Smooth muscle cell (in vitro differentiated cells): ENCODE data around the gene ZDHHC14. TPM values are rescaled to one million over a fixed set of nuclear protein-coding genes. Genes with fewer than 3 reads are reported as not detected.

Source experiments
- DNase-seq: peaks from one replicate; lab custom pipeline; 2025; ENCODE audit not compliant: unreplicated experiment; lab: John Stamatoyannopoulos, UW
- H2AFZ ChIP-seq: fragments of 200-600 bp; sonication (generic); 2 replicates; pipeline ENCODE4 v1.6.0; 2016; ENCODE audit warnings: antibody characterized with exemption, low read depth, mild to moderate bottlenecking
- H3F3A ChIP-seq: fragments of 200-600 bp; sonication (generic); 2 replicates; pipeline ENCODE4 v1.6.0; 2017; ENCODE audit warnings: antibody characterized with exemption, low read depth
- H3K27ac ChIP-seq: fragments of 200-600 bp; sonication (generic); 2 replicates; pipeline ENCODE4 v1.5.1; 2016; ENCODE audit warnings: low read depth, mild to moderate bottlenecking
- H3K27me3 ChIP-seq: fragments of 200-600 bp; sonication (generic); 2 replicates; pipeline ENCODE4 v1.6.1; 2016; ENCODE audit warnings: low read depth, mild to moderate bottlenecking
- H3K36me3 ChIP-seq: fragments of 200-600 bp; sonication (generic); 2 replicates; pipeline ENCODE4 v1.5.1; 2016; ENCODE audit warnings: low read depth
- H3K4me1 ChIP-seq: fragments of 200-600 bp; sonication (generic); 2 replicates; pipeline ENCODE4 v1.5.1; 2016; ENCODE audit warnings: low read depth
- H3K4me2 ChIP-seq: fragments of 200-600 bp; sonication (generic); 2 replicates; pipeline ENCODE4 v1.6.0; 2016; ENCODE audit warnings: mild to moderate bottlenecking
- H3K4me3 ChIP-seq: fragments of 200-600 bp; sonication (generic); 2 replicates; pipeline ENCODE4 v1.5.1; 2016; ENCODE audit warnings: mild to moderate bottlenecking
- H3K79me2 ChIP-seq: fragments of 200-600 bp; sonication (generic); 2 replicates; pipeline ENCODE4 v1.6.0; 2016; ENCODE audit warnings: low read depth, mild to moderate bottlenecking
- H3K9ac ChIP-seq: fragments of 200-600 bp; sonication (generic); 2 replicates; pipeline ENCODE4 v1.6.0; 2016; ENCODE audit warnings: low read depth
- H3K9me3 ChIP-seq: fragments of 200-600 bp; sonication (generic); replicated peaks from 2 replicates; pipeline ENCODE4 v1.5.1; 2016; ENCODE audit warnings: low read depth
- H4K20me1 ChIP-seq: fragments of 200-600 bp; sonication (generic); 2 replicates; pipeline ENCODE4 v1.6.0; 2016; ENCODE audit warnings: low read depth
- CTCF ChIP-seq: fragments of 200-600 bp; sonication (generic); IDR thresholded peaks from 2 replicates; pipeline ENCODE4 v1.5.1; 2017; ENCODE audit warnings: borderline replicate concordance, mild to moderate bottlenecking, antibody characterized with exemption; ENCODE audit not compliant: insufficient read depth, poor library complexity, severe bottlenecking
- WGBS: methylation state at CpG from one replicate; pipeline ENCODE4 v1.1.7; 2016; ENCODE audit warnings: low lambda C conversion rate; 5-methylcytosine and 5-hydroxymethylcytosine counted together
- polyA plus RNA-seq: library from polyadenylated mRNA; unstranded; fragments of >200 nt; fragmentation: Nextera tagmentation; extraction: Ambion mirVana; gene quantifications from 2 replicates; pipeline ENCODE4 v1.2.1, GENCODE V29; 2016
- total RNA-seq: library from RNA; depleted of rRNA; stranded (reverse); fragments of >200 nt; gene quantifications from 2 replicates; pipeline ENCODE4 v1.2.3, GENCODE V29; 2014

ZDHHC14 gene
- total RNA-seq (1.3 TPM in 2 replicates), polyA plus RNA-seq (1.6 and 4.2 TPM in 2 replicates)

- Histone ChIP-seq H3K9me3 (no peaks in the 10 kb centered on the region), H2AFZ (peak within 1 kb of the TSS; percentile 99), H3K27ac (peak within 1 kb of the TSS; percentile 38), H3K4me2 (peak within 1 kb of the TSS; percentile 100), H4K20me1 (no peaks in the 10 kb centered on the region), H3K79me2 (no peaks in the 10 kb centered on the region), H3K27me3 (peaks cover 16% of the 10 kb centered on the region), H3K36me3 (no peaks in the 10 kb centered on the region), H3F3A (no peaks in the 10 kb centered on the region), H3K9ac (peak within 1 kb of the TSS; percentile 68), H3K4me1 (peaks cover 19% of the 10 kb centered on the region), H3K4me3 (peak within 1 kb of the TSS; percentile 91)
- TF ChIP-seq CTCF, result no peak
- peak; percentile 76 for DNase-seq
- whole genome bisulfite sequencing, result under 1% methylated on average over 68 of the region's 106 CpGs
Measured at GRCh38 chr6:157380779-157381561, at the start of gene ZDHHC14. ZDHHC14 (plus strand) TSS chr6:157381190.

- Histone ChIP-seq H3K79me2 (no peaks in the 10 kb centered on the region), H3K4me3 (no peak overlapping the region), H4K20me1 (no peaks in the 10 kb centered on the region), H3K36me3 (no peaks in the 10 kb centered on the region), H3K4me2 (no peak overlapping the region), H3F3A (no peaks in the 10 kb centered on the region), H3K9ac (no peak overlapping the region), H3K9me3 (no peaks in the 10 kb centered on the region), H3K27ac (no peak overlapping the region), H2AFZ (no peak overlapping the region), H3K27me3 (peaks cover 8% of the 10 kb centered on the region), H3K4me1 (no peaks in the 10 kb centered on the region)
- 74% methylated on average over 7 of the region's 7 CpGs for WGBS
- TF ChIP-seq CTCF, result no peak
- DNase-seq, result no peak
Measured at GRCh38 chr6:157332813-157333212, 48.2 kb upstream of the ZDHHC14 start.

GRCh38 chr6:157333537-157333936 is 47.5 kb upstream of the ZDHHC14 start:
- no peaks in the 10 kb centered on the region for H3K4me1 ChIP-seq
- WGBS, result 84% methylated on average over 4 of the region's 4 CpGs
- no peak overlapping the region for H3K27ac ChIP-seq
- no peaks in the 10 kb centered on the region for H3K9me3 ChIP-seq
- peaks cover 8% of the 10 kb centered on the region for H3K27me3 ChIP-seq
- no peak for DNase-seq
- no peaks in the 10 kb centered on the region for H3K36me3 ChIP-seq
- H3F3A ChIP-seq, result no peaks in the 10 kb centered on the region
- no peaks in the 10 kb centered on the region for H4K20me1 ChIP-seq
- no peak overlapping the region for H3K9ac ChIP-seq
- no peaks in the 10 kb centered on the region for H3K79me2 ChIP-seq
- no peak overlapping the region for H2AFZ ChIP-seq
- no peak for TF ChIP-seq CTCF
- no peak overlapping the region for H3K4me3 ChIP-seq
- no peak overlapping the region for H3K4me2 ChIP-seq

- Histone ChIP-seq H2AFZ (no peak overlapping the region), H3K27me3 (peaks cover 8% of the 10 kb centered on the region), H3K36me3 (no peaks in the 10 kb centered on the region), H3K27ac (no peak overlapping the region), H3K9me3 (no peaks in the 10 kb centered on the region), H4K20me1 (no peaks in the 10 kb centered on the region), H3K9ac (no peak overlapping the region), H3K4me1 (no peaks in the 10 kb centered on the region), H3K4me2 (no peak overlapping the region), H3K79me2 (no peaks in the 10 kb centered on the region), H3K4me3 (no peak overlapping the region), H3F3A (no peaks in the 10 kb centered on the region)
- no peak for DNase-seq
- TF ChIP-seq CTCF, result no peak
- 70% methylated on average over 3 of the region's 3 CpGs for WGBS
Measured at GRCh38 chr6:157333956-157334355, 47.0 kb upstream of the ZDHHC14 start.
